Stimulated activated naive CD4-positive, alpha-beta T cell treated with Interleukin-2 at 50 U/mL for 16 hours (primary cell): ENCODE measurements around the gene ADGRG1.

Experiments
- DNase-seq: peaks from one replicate; lab custom pipeline; 2025; lab: John Stamatoyannopoulos, UW

ADGRG1 gene

DNA sequence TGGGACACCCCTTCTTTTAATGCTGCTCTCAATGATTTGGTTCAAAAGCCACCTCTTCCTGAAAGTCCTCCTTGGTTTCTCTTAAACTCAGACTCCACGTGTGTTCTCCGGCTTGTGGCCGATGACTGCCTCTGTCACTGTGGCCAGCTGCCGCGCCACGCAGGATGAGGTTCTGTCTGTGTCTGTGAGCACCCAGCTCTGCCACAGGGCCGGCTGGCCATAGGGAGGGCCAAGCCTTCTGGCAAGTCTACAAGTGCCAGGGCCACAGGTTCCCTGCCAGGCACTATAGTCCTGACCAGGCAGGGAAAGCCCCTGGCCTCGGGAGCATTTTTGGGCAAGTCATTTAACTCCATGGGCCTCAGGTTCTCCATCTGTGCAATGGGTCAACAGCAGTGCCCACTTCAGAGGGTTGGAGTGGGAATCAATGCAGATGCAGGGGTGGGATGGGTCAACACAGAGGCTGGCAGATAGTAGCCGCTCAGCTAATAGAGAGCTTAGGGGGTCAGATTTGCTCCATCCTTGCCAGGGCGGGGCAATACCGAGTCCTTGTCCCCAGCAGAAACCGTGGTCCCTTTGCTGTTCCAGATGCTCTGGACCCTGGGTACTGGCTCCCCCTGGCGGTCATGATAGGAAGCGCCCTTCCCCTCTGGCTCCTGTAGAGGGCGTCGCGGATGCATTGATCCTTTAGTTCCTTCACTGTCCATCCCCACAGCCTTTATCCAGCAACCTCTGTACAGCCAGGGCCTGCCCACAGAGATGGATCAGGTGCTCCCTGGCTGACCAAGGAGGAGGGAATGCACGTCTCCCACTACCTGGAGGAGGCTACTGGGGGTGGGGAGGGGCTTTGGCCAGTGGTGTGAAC is 20.4 kb downstream of the ADGRG1 start:
- peak; percentile 74 for DNase-seq

DNA sequence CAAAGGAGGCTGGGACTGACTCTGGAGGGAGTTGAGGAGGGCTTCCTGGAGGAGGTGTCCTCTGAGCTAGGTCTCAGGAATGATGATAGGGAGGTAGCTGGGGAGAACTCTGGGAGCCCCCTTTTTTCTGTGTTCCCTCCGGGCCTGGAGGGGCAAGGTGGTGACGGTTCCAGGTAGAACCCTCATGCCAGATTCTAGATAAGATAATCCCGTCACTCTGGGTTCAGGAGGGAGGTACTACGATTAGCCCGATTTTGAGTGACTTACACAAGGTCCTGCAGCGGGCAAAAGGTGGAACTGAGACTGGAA is 21.0 kb downstream of the ADGRG1 start:
- DNase-seq, result no peak

DNA sequence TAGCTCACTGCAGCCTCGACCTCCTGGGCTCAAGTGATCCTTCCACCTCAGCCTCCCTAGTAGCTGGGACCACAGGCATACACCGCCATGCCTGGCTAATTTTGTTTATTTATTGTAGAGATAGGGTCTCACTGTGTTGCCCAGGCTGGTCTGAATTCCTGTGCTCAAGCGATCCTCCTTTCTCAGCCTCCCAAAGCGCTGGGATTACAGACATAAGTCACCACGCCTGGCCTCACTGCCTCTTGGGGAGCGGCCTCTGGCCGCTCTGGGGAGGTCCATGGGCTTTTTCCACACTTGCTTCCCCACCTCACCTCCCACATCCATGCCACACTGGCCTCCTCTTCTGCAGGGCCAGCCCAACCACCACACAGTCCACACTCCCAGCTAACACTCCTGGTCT is 21.4 kb downstream of the ADGRG1 start:
- DNase-seq, result no peak

DNA sequence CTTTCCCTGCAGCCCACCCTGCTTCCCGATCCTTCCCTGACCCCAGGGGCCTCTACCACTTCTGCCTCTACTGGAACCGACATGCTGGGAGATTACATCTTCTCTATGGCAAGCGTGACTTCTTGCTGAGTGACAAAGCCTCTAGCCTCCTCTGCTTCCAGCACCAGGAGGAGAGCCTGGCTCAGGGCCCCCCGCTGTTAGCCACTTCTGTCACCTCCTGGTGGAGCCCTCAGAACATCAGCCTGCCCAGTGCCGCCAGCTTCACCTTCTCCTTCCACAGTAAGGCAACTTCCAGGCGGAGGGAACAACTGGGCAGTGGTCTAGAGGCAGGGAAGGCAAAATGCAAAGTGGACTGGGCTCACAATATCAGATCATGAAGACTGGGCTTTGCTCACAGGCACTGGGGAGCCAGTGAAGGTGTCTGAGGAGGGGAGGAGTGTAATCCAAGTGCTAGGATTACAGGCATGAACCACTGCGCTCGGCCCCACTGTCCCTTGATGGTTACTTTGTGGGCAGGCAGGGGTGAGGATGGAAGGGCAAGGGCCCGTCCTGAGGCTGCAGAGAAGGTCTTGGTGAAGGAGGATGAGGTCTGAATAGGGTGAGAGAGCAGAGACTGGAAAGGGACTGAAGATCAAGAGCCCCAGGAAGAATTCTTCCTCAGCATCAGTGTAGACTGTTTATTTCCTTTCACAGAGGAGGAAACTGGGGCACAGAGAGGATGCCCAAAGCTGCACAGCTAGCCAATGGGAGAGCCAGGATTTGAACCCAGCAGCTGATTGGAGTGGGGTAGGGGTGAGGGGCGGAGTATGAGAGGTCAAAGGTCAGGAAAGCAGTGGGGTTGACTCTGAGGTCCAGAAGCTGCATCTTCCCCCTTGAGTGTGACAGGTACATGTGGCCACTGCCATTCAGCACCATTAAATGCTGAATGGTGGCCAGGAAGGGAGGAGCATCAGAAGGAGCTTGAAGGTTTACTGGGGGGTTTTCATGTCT is 23.2 kb downstream of the ADGRG1 start:
- peak; percentile 17 for DNase-seq

DNA sequence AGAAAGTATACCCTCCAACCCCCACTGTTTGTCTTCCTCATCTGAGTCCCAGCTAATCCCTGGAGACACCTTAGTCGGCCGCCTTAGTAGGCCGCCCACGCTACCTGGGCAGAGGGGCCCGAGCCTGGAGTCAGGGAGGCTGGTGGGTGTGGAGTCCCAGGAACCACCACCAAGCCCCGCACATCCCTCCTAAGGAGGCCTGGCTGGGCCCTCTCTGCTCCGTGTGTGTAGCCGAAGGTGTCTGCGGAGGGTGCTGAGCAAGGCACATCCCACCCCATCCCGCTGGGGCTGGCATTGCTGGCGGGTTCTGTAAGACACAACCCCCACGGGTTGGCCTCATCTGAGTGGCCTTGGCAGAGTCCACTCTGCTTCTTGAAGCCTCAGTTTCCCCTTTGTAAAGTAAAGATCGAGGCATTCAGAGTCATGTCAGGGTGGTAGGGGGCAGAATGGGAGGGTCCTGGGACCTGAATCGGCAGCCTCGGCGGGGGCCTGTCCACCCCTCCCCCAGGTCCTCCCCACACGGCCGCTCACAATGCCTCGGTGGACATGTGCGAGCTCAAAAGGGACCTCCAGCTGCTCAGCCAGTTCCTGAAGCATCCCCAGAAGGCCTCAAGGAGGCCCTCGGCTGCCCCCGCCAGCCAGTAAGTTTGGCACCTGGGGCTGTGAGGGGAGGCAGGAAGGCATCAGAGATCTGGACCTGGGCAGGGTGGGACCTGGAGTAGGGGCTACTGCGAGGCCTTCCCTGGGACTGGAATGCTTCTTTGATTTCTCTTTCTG is 24.5 kb downstream of the ADGRG1 start:
- no peak for DNase-seq

DNA sequence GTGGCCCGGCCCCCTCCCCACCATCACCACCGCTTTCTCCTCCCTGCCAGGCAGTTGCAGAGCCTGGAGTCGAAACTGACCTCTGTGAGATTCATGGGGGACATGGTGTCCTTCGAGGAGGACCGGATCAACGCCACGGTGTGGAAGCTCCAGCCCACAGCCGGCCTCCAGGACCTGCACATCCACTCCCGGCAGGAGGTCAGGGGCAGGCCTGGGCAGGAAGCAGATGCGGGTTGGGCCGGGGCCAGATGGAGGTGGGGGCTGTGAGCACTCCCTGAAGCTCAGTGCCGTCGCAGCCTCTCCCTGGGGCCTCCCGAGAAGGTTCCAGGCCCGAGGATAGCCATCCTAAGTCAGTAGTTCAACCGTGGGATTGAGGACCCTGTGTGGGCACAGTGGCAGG is 25.5 kb downstream of the ADGRG1 start:
- no peak for DNase-seq

DNA sequence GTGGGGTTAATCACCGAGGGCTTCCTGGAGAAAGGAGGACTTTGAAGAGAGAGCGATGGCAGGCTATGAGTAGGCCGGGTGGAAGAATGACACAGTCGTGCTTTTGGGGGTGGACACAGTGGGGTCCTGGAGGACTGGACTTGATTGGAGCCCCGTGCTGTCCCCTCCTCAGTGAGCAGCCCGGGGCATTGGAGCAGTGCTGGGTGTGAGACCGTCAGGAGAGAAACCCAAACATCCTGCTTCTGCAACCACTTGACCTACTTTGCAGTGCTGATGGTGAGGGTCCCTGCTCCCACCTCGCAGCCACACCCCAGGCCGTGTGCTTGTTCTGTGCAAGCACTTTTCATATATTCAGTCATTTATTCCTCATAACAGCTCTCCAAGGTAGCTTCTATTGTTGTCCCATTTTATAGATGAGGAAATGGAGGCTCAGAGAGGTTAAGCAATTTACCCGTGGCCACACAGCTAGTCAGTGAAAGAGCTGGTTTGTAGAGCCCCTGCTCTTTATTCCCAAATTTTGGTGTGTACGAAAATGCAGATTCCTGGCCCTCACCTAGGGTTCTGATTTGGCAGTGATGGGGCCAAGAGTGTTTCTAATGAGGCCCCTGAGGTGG is 28.0 kb downstream of the ADGRG1 start:
- DNase-seq, result no peak

DNA sequence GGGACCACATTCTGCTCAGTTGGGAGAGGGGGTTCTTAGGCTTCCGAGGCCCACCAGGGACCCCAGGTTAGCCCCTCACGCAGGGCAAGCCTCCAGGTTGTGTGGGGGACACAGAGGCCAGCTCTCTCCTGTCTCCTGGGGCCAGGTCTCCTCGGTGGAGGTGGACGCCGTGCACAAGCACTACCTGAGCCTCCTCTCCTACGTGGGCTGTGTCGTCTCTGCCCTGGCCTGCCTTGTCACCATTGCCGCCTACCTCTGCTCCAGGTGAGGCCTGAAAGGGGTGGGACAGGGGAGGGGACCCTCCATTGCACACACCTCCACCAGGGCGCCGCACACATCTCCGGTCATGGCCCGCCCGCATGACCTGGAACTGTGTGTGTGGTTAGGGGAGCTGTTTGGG is 28.8 kb downstream of the ADGRG1 start:
- no peak for DNase-seq

DNA sequence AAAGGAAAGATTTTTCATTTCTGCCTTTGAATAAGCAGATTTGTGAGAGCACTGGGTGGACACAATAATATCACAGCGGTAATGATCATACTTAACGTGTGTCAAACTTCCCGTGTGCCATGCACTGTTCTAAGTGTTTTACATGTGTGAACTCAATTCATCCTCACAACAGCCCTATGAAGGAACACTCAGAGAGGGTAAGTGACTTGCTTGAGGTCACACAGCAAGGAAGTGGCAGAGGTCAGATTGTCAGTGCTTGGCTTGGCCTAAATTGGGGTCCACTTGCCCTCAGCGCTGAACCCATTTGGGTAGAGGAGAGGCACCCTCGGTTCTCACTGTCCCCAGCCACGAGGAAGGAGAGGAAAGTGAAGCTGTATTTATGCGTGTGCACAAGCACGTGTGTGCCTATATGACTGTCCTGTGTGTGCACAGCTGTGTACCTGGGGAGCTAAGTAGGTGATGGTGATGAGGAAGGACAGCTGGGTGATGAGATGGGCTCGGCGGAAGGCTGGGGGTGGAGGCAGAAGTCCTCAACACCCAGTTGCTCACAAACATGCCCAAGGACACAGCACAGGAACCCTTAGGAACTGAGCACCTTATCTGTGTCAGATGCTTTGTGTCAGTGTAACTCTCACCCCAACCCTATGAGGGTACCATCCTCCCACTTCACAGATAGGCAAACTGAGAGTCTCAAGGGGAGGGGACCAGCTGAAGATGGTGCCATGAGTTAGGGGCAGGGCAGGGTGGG is 29.9 kb downstream of the ADGRG1 start:
- no peak for DNase-seq

DNA sequence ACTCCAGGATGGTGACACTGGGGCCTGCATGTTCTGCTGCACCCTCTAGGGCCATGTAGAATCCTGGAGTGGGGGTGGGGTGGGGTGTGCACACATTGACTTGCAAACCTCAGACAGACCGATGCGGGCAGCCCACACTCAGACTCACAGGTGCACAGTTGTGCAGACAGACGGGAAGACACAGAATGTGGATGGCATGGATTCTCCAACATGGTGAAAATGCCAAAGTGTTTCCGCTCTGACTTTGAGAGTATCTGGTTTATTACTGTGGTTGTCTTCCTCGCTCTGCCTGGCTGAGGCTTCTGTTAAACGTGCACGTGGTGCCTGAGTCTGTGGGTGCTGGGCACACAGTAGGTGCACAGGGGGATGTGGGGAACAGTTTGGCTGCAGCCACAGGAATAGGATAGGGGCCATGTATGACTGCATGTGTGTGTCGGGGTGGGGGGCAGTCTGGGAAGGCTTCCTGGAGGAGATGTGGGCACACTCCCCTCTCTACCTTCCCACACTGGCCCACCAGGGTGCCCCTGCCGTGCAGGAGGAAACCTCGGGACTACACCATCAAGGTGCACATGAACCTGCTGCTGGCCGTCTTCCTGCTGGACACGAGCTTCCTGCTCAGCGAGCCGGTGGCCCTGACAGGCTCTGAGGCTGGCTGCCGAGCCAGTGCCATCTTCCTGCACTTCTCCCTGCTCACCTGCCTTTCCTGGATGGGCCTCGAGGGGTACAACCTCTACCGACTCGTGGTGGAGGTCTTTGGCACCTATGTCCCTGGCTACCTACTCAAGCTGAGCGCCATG is 30.6 kb downstream of the ADGRG1 start:
- no peak for DNase-seq

DNA sequence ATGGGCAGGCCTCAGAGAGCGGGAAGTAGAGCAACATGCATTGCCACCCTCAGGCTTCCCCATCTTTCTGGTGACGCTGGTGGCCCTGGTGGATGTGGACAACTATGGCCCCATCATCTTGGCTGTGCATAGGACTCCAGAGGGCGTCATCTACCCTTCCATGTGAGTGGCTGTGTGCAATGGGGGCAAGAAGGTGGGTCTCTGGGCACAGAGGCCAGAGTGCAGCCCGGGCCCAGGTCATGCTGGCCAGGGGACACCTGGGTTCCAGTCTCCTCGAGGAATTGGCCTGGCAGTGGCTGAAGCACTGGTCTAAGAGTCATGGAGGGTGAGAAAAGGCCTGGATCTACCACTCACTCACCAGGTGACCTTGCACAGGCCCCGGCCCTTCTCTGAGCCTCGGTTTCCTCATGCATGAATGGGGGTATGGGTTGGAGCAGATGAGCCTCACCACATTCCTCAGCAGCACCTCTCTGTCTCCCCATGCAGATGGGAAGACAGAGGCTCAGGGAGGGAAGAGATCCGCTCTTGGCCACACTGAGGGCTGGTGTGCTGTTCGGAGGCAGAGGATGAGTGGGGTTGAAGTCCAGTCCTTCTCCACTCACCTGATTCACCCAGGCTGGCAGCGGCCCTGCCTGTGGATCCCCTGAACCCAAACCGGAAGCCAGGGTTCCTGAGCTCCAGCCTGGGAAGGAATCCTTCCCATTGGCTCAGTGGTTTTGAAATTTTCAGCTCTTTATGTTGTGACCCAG is 32.5 kb downstream of the ADGRG1 start:
- DNase-seq, result no peak

DNA sequence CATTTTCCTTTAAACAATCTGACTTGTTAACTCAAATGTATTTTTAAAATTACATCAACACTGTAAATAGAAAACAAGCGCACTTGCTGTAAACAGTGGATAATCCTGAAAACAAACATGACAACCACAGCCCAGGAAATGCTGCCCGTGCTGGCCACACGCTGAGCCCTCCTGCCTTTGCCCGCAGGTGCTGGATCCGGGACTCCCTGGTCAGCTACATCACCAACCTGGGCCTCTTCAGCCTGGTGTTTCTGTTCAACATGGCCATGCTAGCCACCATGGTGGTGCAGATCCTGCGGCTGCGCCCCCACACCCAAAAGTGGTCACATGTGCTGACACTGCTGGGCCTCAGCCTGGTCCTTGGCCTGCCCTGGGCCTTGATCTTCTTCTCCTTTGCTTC is 33.1 kb downstream of the ADGRG1 start:
- DNase-seq, result no peak

DNA sequence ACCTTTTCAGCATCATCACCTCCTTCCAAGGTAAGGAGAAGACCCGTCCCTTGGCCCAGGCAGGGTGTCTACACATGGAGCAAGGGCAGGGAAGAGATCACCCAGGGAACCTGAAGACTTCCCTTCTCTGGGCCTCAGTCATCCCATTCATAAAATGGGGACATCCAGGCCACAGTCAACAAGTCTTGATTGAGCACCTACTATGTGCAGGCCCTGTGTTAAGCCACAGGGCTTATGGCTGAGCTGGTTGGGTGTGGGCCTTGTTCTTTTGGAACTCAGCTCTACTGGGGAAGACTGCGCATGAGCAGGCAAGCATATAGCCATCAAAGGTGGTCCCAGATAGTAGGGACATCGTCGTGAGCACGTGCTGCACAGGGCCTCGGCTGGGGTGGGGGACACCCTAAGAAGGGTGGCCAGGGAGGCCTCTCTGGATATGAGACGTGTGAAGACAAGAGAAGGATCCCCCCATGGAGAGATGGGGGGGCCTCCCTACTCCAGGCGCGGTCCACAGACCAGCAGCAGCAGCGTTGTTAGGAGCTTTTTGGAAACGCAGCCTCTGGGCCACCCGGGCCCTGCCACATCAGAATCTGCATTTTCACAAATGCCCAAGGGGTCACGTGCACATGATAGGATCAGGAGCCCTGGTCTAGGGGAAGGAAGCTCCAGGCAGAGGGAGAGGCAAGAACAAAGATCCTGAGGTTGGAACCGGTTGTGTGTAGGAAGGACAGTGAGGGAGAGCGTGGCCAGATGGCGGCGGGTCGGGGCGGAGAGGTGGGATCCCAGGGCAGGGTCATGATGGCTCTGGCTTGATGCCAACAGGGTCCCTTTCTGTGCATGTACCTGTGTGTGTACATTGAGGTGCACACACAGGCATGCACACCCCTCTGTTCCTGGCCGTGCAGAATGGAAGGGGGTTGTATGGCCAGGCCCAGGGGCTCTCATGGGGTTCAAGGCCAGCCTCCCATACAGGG is 33.8 kb downstream of the ADGRG1 start:
- no peak for DNase-seq

DNA sequence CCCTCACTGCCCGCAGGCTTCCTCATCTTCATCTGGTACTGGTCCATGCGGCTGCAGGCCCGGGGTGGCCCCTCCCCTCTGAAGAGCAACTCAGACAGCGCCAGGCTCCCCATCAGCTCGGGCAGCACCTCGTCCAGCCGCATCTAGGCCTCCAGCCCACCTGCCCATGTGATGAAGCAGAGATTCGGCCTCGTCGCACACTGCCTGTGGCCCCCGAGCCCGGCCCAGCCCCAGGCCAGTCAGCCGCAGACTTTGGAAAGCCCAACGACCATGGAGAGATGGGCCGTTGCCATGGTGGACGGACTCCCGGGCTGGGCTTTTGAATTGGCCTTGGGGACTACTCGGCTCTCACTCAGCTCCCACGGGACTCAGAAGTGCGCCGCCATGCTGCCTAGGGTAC is 35.0 kb downstream of the ADGRG1 start:
- DNase-seq, result no peak

DNA sequence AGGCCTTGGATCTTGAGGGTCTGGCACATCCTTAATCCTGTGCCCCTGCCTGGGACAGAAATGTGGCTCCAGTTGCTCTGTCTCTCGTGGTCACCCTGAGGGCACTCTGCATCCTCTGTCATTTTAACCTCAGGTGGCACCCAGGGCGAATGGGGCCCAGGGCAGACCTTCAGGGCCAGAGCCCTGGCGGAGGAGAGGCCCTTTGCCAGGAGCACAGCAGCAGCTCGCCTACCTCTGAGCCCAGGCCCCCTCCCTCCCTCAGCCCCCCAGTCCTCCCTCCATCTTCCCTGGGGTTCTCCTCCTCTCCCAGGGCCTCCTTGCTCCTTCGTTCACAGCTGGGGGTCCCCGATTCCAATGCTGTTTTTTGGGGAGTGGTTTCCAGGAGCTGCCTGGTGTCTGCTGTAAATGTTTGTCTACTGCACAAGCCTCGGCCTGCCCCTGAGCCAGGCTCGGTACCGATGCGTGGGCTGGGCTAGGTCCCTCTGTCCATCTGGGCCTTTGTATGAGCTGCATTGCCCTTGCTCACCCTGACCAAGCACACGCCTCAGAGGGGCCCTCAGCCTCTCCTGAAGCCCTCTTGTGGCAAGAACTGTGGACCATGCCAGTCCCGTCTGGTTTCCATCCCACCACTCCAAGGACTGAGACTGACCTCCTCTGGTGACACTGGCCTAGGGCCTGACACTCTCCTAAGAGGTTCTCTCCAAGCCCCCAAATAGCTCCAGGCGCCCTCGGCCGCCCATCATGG is 35.7 kb downstream of the ADGRG1 start:
- DNase-seq, result no peak

DNA sequence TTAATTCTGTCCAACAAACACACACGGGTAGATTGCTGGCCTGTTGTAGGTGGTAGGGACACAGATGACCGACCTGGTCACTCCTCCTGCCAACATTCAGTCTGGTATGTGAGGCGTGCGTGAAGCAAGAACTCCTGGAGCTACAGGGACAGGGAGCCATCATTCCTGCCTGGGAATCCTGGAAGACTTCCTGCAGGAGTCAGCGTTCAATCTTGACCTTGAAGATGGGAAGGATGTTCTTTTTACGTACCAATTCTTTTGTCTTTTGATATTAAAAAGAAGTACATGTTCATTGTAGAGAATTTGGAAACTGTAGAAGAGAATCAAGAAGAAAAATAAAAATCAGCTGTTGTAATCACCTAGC is 36.2 kb downstream of the ADGRG1 start:
- no peak for DNase-seq

DNA sequence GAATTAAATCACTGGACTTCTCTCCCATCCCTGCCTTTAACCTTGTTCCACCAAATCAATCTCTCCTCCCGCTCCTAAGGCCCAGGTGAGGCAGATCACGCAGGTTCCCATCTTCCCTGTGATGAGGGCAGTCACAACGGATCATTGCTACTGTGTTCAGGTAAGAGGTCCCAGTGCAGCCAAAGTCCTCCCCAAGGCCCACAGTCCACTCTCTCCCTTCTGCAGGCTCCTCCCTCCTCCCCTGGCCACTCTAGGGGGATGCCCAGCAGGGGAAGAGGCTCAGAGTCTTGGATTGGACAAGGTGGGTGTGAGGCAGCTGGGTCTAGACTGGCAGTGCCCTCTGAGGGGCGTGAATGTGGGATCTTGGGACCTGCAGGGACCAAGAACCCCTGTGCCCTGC is 37.1 kb downstream of the ADGRG1 start:
- DNase-seq, result no peak
